GM21717 (cell line): ENCODE measurements around the gene SLC25A6.
"Not testable (repeated sequence)": the region's sequence is repeated elsewhere in the genome, so short reads cannot be mapped to it uniquely, and the experiment has no call there.

Experiments used
- ATAC-seq: cut with Tn5 transposase; IDR thresholded peaks from one replicate; pipeline ENCODE4 v1.9.1; 2021; ENCODE audit warnings: mild to moderate bottlenecking, moderate library complexity; ENCODE audit not compliant: unreplicated experiment

Gene SLC25A6

DNA sequence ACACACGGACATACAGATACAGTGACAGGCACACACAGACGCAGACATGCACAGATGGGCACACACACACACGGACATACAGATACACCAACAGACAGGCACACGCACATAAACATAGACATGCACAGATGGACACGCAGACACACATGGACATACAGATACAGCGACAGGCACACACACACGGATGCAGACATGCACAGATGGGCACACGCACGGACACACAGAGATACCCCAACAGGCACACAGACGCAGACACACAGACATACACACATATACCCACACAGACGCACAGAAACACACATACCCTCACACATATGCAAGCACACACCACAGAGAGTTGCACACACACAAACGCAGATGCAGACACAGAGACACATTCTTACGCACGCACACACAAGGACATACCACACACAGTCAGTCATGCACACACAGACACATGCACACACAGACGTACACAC is 24.4 kb upstream of the SLC25A6 start:
- ATAC-seq: no peak

DNA sequence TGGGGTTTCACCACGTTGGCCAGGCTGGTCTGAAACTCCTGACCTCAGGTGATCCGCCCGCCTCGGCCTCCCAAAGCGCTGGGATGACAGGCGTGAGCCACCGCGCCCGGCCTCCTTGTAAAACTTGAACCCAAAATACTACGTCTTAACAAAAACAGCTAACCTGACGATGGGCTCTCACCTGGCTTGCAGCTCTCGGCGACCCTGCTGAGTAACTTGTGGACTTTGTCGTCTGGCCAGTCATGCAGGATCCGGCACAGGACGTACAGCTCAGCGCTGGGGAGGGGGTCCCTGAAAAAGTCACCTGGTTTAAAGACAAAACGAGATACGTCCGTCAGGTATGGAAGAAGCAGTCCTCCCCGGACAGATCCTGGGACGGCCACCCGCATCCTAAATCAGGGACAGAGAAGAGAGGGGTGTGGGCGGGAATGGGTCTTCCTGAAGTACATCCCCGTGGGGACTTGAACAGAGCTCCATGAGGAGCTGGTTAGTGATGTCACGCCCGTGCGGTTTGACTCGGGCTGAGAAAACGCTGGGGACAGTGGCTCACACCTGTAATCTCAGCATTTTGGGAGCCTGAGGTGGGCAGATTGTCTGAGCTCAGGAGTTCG is 20.7 kb upstream of the SLC25A6 start:
- ATAC-seq: no peak

DNA sequence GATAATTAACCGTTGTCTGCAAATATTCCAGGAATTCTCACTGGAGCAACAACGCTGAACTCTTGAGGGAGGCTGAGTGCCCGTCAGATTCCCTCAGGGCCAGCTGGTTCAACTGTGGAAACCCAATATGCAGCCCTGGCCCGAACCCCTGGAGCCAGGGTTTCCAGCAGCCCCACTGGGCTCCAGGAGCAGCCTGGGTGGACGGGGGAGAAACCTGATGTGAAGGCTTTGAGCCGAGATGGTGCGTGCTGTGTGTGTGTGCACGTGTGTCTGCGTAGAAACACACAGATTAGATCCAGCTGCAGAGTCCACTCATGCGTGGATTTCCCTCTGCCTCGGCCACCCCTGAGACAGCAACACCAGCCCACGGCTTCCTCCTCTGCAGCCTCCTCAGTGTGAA is 19.4 kb upstream of the SLC25A6 start:
- ATAC-seq: no peak

DNA sequence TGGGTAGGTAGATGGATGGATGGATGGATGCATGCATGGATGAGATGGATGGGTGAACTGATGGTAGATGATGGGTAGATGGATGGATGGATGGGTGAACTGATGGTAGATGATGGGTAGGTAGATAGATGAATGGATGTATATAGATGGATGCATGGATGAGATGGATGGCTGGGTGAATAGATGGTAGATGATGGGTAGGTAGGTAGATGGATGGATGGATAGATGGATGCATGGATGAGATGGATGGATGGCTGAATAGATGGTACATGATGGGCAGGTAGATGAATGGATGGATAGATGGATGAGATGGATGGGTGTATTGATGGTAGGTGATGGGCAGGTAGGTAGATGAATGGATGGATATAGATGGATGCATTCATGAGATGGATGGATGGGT is 15.1 kb upstream of the SLC25A6 start:
- no peak for ATAC-seq

GRCh38 chrX:1405769-1406168 is 13.9 kb upstream of the SLC25A6 start:
- not testable (repeated sequence) for ATAC-seq

GRCh38 chrX:1403867-1404266 is 12.0 kb upstream of the SLC25A6 start:
- not testable (repeated sequence) for ATAC-seq

- ATAC-seq: no peak
Observed at GRCh38 chrX:1403228-1403627, 11.3 kb upstream of the SLC25A6 start.

DNA sequence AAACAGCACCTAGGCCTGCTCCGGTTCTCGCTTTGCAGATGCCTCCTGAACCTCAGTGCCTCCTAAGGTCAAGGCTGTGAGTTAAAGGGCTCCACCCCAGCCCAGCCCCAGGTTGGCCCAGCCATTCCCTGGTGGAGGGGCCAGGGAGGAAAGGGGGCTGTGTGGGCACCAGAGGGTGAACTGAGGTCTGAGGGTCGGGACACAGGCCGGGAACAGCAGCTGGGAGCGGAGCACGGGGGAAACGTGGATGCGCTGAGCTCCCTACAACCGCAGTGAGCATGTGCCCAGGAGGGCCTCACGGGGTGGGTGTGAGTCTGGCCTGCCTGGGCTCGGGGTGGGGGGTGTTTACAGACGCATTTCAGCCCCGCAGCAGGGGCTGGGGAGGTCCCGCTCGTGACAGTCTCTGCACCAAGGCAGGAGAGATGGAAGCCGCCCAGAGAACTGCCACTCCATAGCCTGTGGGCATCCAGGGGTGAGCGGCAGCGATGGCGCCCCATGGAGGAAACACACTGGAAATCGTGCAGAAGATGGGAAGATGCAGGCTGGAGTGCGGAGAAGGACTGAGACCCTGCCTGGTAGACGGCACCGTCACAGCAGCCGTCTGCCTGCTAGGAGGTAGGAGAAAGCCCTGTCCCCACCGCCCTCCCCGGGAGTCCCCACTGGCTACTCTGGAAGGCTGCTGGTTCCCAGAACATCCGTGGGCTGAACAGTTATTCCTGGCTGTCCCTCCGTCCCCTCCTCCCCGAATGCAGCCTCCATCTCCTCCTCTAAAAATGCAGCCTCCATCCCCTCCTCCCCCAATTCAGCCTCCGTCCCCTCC is 9.9 kb upstream of the SLC25A6 start:
- ATAC-seq: no peak

- ATAC-seq: no peak
Observed at GRCh38 chrX:1400742-1401471, 9.0 kb upstream of the SLC25A6 start.

DNA sequence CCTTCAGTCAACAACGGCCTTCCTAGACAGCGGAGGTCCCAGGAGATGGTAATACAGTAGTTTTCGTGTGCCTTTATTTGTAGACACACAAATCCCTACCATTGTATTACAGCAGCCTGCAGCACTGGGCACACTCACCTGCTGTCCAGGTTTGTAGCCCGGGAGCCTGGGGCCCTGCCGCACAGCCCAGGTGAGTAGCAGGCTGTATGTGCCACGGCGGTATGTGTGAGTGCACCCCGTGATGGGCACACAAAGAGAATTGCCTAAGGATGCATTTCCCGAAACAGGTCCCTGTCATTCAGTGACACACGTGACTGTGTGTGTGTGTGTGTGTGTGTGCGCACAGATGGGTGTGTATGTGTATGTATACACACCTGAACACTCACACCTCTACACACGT is 8.1 kb upstream of the SLC25A6 start:
- ATAC-seq: no peak

DNA sequence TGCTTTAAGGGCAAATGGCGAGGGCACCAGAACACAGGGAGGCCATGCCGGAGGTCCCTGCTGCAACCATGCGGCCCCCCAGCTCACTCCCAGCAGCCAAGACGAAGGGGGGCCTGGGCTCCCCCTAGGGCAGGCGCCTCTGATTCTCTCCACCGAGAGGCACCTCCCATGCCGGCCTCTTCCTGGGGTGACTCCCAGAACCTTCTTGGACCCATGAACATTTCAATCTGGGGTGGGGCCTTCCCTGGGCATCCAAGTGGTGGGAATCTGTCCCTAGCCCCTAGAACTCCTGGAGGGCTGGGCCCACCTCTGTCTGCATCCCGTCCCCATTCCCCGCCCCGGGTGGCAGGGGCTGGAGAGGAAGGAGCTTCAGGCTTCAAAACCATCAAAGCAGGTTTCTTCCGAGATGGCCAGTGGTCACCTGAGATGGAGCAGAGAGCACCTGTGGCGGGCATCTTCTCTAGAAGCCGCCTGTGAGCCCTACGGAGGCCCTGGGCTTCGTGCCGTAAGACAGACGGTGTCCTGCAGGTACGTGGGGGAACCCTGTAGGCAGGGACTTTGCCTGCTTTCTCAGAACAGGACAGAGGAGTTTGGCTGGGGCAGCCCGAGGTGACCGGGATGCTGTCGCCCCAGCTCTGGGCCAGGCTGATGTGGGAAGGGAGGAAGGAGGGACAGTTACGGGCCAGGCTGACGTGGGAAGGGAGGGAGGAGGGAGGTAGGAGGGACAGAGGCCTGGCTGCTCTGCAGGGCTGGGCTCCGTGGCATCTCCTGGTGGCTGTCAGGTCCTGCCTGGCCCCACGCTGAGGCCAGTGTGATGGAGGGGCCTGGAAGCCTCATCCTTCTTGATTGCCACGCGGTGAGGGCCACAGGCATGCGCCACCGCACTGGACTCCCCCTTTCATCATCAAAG is 6.8 kb upstream of the SLC25A6 start:
- no peak for ATAC-seq

DNA sequence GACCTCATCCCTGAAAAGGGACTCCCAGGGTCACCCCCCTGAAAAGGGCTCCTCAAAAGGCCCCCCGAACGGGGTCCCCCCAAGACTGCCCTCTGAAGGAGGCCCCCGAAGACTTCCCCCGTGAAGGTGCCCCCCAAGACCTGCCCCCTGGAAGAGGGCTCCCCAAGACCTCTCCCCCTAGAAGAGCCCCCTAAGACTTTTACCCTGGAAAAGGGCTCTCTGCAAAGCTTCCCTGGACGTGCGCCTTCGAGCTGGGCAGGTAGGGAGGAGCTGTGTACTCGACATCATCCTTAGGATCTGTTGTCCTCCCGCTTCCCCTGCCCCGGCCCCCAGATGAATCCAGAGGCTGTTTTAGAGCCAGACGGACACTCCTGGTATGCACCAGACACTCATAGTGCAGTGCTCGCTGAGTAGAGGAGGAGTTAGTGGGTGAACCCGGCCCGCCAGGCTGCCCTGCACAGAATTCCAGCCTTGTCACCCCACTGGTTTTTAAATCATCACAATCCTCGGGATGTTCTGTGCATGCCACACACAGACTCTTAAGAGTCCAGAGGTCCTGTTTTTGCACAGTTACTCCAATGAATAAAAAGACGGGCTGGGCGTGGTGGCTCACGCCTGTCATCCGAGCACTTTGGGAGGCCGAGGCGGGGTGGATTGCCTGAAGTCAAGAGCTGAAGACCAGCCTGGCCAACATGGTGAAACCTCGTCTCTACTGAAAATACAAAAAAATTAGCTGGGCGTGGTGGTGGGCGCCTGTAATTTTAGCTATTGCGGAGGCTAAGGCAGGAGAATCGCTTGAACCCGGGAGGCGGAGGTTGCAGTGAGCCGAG is 5.7 kb upstream of the SLC25A6 start:
- ATAC-seq: no peak

- no peak for ATAC-seq
Observed at GRCh38 chrX:1397001-1397400, 5.1 kb upstream of the SLC25A6 start.

- ATAC-seq: no peak
Observed at GRCh38 chrX:1395646-1396216, 3.8 kb upstream of the SLC25A6 start.

DNA sequence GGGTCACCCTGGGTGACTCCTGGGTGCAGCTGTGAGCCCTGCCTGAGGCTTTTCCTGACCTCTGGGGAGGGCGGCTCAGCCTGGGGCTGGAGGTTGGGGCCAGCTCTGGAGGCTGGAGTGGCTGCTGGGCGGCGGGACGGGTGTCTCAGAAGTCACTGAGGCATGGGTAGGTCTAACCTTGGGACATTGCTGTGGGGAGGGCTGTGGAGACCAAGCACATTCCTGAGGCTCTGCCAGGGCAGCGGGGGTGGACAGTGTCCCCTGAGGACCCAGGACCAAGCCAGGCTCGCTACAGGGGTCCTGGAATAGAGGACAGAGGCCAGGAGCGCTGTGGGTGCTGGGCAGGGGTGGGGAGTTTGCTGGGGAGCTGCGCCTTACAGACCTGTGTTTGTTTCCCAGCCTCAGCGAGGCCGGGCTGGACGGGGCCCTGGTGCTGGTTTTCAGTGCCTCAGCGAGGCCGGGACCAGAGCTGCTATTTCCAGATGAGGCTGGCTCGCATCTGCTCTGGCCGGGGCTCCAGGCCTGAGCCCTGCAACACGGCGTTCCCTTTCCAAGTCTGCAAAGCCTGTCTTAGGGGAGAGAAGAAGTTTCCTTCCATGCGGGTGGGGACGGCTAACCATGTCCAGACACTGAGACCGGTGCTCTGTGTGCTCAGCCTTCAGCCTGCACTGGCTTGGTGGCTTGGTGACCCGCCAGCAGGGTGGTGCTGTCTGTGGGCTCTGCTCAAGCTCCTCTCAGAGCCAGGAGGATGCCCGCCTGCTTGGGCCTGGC is 3.0 kb upstream of the SLC25A6 start:
- no peak for ATAC-seq

DNA sequence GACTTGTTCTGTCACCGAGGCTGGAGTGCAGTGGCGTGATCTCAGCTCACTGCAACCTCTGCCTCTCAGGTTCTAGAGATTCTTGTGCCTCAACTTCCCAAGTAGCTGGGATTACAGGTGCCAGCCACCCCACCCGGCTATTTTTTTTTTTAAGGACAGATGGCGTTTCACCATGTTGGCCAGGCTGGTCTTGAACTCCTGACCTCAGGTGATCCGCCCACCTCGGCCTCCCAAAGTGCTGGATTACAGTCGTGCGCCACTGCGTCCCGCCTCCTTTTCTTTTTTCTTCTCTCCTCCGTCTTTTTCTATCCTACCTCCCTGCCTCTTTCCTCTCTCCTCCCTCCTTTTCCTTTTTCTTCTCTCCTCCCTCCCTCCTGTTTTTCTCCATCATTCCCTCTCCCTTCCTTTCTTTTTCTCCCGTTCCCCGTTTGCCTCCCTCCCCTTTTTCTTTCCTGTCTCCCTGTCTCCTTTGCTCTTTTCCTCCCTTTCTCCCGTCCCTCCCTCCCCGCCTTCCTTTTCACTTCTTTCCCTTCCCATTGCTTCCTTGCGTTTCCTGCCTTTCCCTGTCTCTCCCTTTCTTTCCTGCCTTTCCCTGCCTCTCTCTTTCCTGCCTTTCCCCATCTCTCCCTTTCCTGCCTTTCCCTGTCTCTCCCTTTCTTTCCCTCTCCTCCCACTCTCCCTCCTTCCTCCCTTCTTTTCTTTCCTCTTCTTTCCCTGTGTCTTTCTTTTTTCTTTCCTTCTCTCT is 2.1 kb upstream of the SLC25A6 start:
- no peak for ATAC-seq

- peak; percentile 25 for ATAC-seq
Observed at GRCh38 chrX:1392376-1393068, 609 bp upstream of the SLC25A6 start.

GRCh38 chrX:1391370-1391706 is 575 bp downstream of the SLC25A6 start:
- ATAC-seq: no peak
